ENCODE results near the gene NXNL1. TPM values are rescaled to one million over a fixed set of nuclear protein-coding genes. Genes with fewer than 3 reads are reported as not detected.

NXNL1 gene
- total and polyA plus RNA-seq, 2 experiments from 2014 or later: not detected

GRCh38 chr19:17488593-17489391 is 28.1 kb upstream of the NXNL1 start:
- no peaks in the 10 kb centered on the region for H4K20me1 ChIP-seq (ENCODE audit: insufficient read depth)
- peak; percentile 46 for DNase-seq
- H3K4me1 ChIP-seq (ENCODE audit: insufficient read depth): peaks cover 18% of the 10 kb centered on the region
- no peak overlapping the region for H2AFZ ChIP-seq
- TF ChIP-seq EZH2 (IDR thresholded peaks at IDR 0.05; ENCODE audit: insufficient read depth, poor library complexity, severe bottlenecking) (no peak), EZH2phosphoT487 (IDR thresholded peaks at IDR 0.05; ENCODE audit: insufficient read depth, low read depth) (no peak)
- H3K4me2 ChIP-seq (ENCODE audit: unreplicated experiment): no peak overlapping the region
- WGBS, 2 experiments (ENCODE audit: low coverage in 1 of 2, low lambda C conversion rate in 2 of 2, missing lambda C conversion rate in 2 of 2): 76 to 88% methylated on average over 20 to 31 of the region's 31 CpGs
- peaks cover 14% of the 10 kb centered on the region; the same call in 1 of the 2 replicates for H3K79me2 ChIP-seq (ENCODE audit: insufficient read depth)
- no peak overlapping the region for H3K4me3 ChIP-seq
- H3K9ac ChIP-seq: no peak overlapping the region
- no peaks in the 10 kb centered on the region for H3K36me3 ChIP-seq (ENCODE audit: low read depth)
- in situ Hi-C loops (cut with MboI): no loop called here
- no peak overlapping the region for H3K27ac ChIP-seq
- H3F3A ChIP-seq (ENCODE audit: insufficient read depth): peaks cover 24% of the 10 kb centered on the region
- no peaks in the 10 kb centered on the region for H3K9me2 ChIP-seq (ENCODE audit: insufficient read depth)
- H3K9me3 ChIP-seq (ENCODE audit: low read depth): no peaks in the 10 kb centered on the region
- H3K27me3 ChIP-seq (replicated peaks; ENCODE audit: insufficient read depth): no peaks in the 10 kb centered on the region

GRCh38 chr19:17487284-17488121 is 26.8 kb upstream of the NXNL1 start:
- H3F3A ChIP-seq (ENCODE audit: insufficient read depth): peaks cover 24% of the 10 kb centered on the region
- H3K27ac ChIP-seq: no peak overlapping the region
- no peak overlapping the region for H2AFZ ChIP-seq
- no peaks in the 10 kb centered on the region for H3K36me3 ChIP-seq (ENCODE audit: low read depth)
- no peak overlapping the region for H3K4me3 ChIP-seq
- H3K27me3 ChIP-seq (replicated peaks; ENCODE audit: insufficient read depth): no peaks in the 10 kb centered on the region
- no peak overlapping the region for H3K9ac ChIP-seq
- WGBS, 2 experiments (ENCODE audit: low coverage in 1 of 2, low lambda C conversion rate in 2 of 2, missing lambda C conversion rate in 2 of 2): 63 to 70% methylated on average over 15 to 18 of the region's 18 CpGs
- peaks cover 18% of the 10 kb centered on the region for H3K4me1 ChIP-seq (ENCODE audit: insufficient read depth)
- no peaks in the 10 kb centered on the region for H3K9me2 ChIP-seq (ENCODE audit: insufficient read depth)
- peaks cover 25% of the 10 kb centered on the region for H3K79me2 ChIP-seq (ENCODE audit: insufficient read depth)
- H4K20me1 ChIP-seq (ENCODE audit: insufficient read depth): no peaks in the 10 kb centered on the region
- no peaks in the 10 kb centered on the region for H3K9me3 ChIP-seq (ENCODE audit: low read depth)
- TF ChIP-seq EZH2phosphoT487 (IDR thresholded peaks at IDR 0.05; ENCODE audit: insufficient read depth, low read depth): no peak
- TF ChIP-seq EZH2 (IDR thresholded peaks at IDR 0.05; ENCODE audit: insufficient read depth, poor library complexity, severe bottlenecking): no peak
- no peak for DNase-seq
- no peak overlapping the region for H3K4me2 ChIP-seq (ENCODE audit: unreplicated experiment)
- in situ Hi-C loops (cut with MboI): no loop called here

DNA sequence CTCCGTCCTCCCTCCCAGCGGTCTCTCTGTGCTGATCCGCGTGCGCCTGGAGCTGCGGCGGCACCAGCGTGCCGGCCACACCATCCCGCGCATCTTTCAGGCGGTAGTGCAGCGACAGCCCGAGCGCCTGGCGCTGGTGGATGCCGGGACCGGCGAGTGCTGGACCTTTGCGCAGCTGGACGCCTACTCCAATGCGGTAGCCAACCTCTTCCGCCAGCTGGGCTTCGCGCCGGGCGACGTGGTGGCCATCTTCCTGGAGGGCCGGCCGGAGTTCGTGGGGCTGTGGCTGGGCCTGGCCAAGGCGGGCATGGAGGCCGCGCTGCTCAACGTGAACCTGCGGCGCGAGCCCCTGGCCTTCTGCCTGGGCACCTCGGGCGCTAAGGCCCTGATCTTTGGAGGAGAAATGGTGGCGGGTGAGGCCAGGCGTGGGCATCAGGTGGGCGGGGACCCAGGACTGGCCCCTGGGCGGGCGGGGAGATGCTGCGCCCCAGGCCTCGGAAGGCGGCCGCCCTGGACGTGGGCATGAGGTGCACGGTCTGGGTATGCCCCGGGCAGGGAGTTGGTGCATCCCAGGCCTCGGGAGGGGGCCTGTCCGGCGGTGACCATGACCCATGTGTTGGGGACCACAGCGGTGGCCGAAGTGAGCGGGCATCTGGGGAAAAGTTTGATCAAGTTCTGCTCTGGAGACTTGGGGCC is 26.0 kb upstream of the NXNL1 start:
- peaks cover 33% of the 10 kb centered on the region for H3K79me2 ChIP-seq (ENCODE audit: insufficient read depth)
- H3K9me3 ChIP-seq (ENCODE audit: low read depth): no peaks in the 10 kb centered on the region
- in situ Hi-C loops (cut with MboI): no loop called here
- TF ChIP-seq EZH2 (IDR thresholded peaks at IDR 0.05; ENCODE audit: insufficient read depth, poor library complexity, severe bottlenecking): no peak
- no peak for TF ChIP-seq EZH2phosphoT487 (IDR thresholded peaks at IDR 0.05; ENCODE audit: insufficient read depth, low read depth)
- no peak overlapping the region for H3K4me2 ChIP-seq (ENCODE audit: unreplicated experiment)
- no peak overlapping the region for H2AFZ ChIP-seq
- no peak for DNase-seq
- H4K20me1 ChIP-seq (ENCODE audit: insufficient read depth): no peaks in the 10 kb centered on the region
- H3K36me3 ChIP-seq (ENCODE audit: low read depth): no peaks in the 10 kb centered on the region
- H3K4me1 ChIP-seq (ENCODE audit: insufficient read depth): peaks cover 12% of the 10 kb centered on the region
- no peak overlapping the region for H3K27ac ChIP-seq
- peaks cover 20% of the 10 kb centered on the region for H3F3A ChIP-seq (ENCODE audit: insufficient read depth)
- H3K9me2 ChIP-seq (ENCODE audit: insufficient read depth): no peaks in the 10 kb centered on the region
- H3K4me3 ChIP-seq: no peak overlapping the region
- no peaks in the 10 kb centered on the region for H3K27me3 ChIP-seq (replicated peaks; ENCODE audit: insufficient read depth)
- 94 to 97% methylated on average over 49 to 58 of the region's 58 CpGs for WGBS, 2 experiments (ENCODE audit: low coverage in 1 of 2, low lambda C conversion rate in 2 of 2, missing lambda C conversion rate in 2 of 2)
- H3K9ac ChIP-seq: no peak overlapping the region

GRCh38 chr19:17484520-17485185 is 23.9 kb upstream of the NXNL1 start:
- Histone ChIP-seq H2AFZ (no peak overlapping the region), H3K36me3 (ENCODE audit: low read depth) (no peaks in the 10 kb centered on the region), H3K4me3 (no peak overlapping the region), H3K4me1 (ENCODE audit: insufficient read depth) (peaks cover 12% of the 10 kb centered on the region), H3K9ac (no peak overlapping the region), H3K79me2 (ENCODE audit: insufficient read depth) (peaks cover 46% of the 10 kb centered on the region), H3K27me3 (replicated peaks; ENCODE audit: insufficient read depth) (no peaks in the 10 kb centered on the region), H3K27ac (no peak overlapping the region), H4K20me1 (ENCODE audit: insufficient read depth) (no peaks in the 10 kb centered on the region), H3F3A (ENCODE audit: insufficient read depth) (peaks cover 23% of the 10 kb centered on the region), H3K9me2 (ENCODE audit: insufficient read depth) (no peaks in the 10 kb centered on the region), H3K4me2 (ENCODE audit: unreplicated experiment) (no peak overlapping the region), H3K9me3 (ENCODE audit: low read depth) (no peaks in the 10 kb centered on the region)
- DNase-seq: no peak
- WGBS, 2 experiments (ENCODE audit: low coverage in 1 of 2, low lambda C conversion rate in 2 of 2, missing lambda C conversion rate in 2 of 2): 78 to 87% methylated on average over 6 of the region's 6 CpGs
- TF ChIP-seq EZH2phosphoT487 (IDR thresholded peaks at IDR 0.05; ENCODE audit: insufficient read depth, low read depth) (no peak), EZH2 (IDR thresholded peaks at IDR 0.05; ENCODE audit: insufficient read depth, poor library complexity, severe bottlenecking) (no peak)
- in situ Hi-C loops (cut with MboI): no loop called here

Measured in GM23248 (cell line).